H1 (cell line): ENCODE measurements around the gene FHIP2A.

Source experiments
- ATF3 ChIP-seq: IDR thresholded peaks from 2 replicates; pipeline ENCODE4 v1.6.1; 2011; ENCODE audit warnings: low read depth, mild to moderate bottlenecking, low read length; ENCODE audit not compliant: insufficient read depth
- RNF2 ChIP-seq: fragments of 200-900, 300-1000 bp; sonication (generic); IDR thresholded peaks from 2 replicates; pipeline ENCODE4 v1.7.1; 2016; ENCODE audit warnings: borderline replicate concordance, low read depth, mild to moderate bottlenecking, antibody characterized with exemption, low read length; ENCODE audit not compliant: poor library complexity, severe bottlenecking; ENCODE audit errors: missing control alignments

DNA sequence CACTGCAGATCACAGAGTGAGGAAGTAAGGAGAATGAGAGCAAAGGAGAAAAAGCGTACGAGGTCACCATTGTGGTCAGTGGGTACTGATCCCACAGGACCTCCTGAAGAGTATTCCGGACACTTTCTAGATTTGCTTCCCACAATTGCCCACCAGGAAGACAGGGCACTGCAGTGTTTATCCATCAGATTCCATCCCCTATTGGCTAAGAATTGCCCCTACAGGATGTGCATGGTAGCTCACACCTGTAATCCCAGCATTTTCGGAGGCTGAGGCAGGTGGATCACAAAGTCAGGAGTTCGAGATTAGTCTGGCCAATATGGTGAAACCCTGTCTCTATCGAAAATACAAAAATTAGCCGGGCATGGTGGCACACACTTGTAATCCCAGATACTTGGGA, 5.3 kb upstream of the FHIP2A start:
- TF ChIP-seq ATF3 (no peak), RNF2 (no peak)
